ENCODE results near the gene RAB4A.

The RAB4A gene

DNA sequence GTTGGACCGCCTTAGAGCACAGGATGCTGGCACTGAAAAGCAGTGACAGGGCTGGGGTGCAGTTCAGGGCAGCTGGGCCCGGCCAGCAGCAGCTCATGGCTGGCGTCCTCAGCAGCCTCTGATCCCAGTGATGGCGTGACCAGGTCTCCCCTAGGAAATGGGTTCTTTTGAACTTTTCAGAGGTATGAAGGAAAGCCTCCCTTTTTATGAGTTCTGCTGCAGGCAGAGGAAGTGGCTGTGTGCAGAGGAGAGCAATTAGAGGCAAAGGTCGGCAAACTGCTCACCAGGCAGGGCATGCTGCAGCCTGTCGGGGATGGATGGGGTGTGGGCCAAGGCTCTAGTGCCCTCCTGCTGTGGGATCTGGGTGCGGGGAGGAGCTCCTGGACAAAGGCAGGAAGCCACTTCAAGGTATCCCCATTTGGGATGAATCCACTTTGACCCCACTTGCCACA lies 45.6 kb upstream of the RAB4A start (continued):
- TF ChIP-seq ZNF747 (tag by site-specific recombination; IDR thresholded peaks at IDR 0.05) = no peak
- TF ChIP-seq TRIM28 (IDR thresholded peaks at IDR 0.05; ENCODE audit: borderline replicate concordance, low read length) = 0 out of 2 replicates have a peak, but pooled peaks have one; percentile 75
- peak; percentile 87 for TF ChIP-seq IKZF3 (tag by site-specific recombination; IDR thresholded peaks at IDR 0.05)
- TF ChIP-seq ZNF211 (tag by site-specific recombination; IDR thresholded peaks at IDR 0.05; ENCODE audit: low read depth) = no peak
- TF ChIP-seq, protein P1, sequence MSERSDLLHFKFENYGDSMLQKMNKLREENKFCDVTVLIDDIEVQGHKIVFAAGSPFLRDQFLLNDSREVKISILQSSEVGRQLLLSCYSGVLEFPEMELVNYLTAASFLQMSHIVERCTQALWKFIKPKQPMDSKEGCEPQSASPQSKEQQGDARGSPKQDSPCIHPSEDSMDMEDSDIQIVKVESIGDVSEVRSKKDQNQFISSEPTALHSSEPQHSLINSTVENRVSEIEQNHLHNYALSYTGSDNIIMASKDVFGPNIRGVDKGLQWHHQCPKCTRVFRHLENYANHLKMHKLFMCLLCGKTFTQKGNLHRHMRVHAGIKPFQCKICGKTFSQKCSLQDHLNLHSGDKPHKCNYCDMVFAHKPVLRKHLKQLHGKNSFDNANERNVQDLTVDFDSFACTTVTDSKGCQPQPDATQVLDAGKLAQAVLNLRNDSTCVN (tag by site-specific recombination; optimal IDR thresholded peaks at IDR 0.05) = peak; percentile 25
- no peak for TF ChIP-seq KLF9 (tag by site-specific recombination; IDR thresholded peaks at IDR 0.05; ENCODE audit: low read depth)

- Histone ChIP-seq H3K4me3 (ENCODE audit: low read depth, low read length) (no peak overlapping the region), H3K27ac (ENCODE audit: extremely low read depth, low read depth, low read length) (peak overlapping the region; percentile 19; the same call in 1 of the 2 replicates), H3K4me1 (ENCODE audit: control insufficient read depth, insufficient read depth, low read length) (peaks cover 66% of the 10 kb centered on the region), H3K9me3 (ENCODE audit: control insufficient read depth, insufficient read depth, low read depth, low read length) (no peaks in the 10 kb centered on the region), H3K36me3 (ENCODE audit: control insufficient read depth in 2 of 2, insufficient read depth in 1 of 2, low read length in 2 of 2) (no peaks in the 10 kb centered on the region)
- TF ChIP-seq ZNF132 (tag by site-specific recombination; IDR thresholded peaks at IDR 0.05; ENCODE audit: borderline replicate concordance) = no peak
- TF ChIP-seq HOXC10 (CRISPR knock-in tag; IDR thresholded peaks at IDR 0.05) = no peak
- TF ChIP-seq ZNF239 (tag by site-specific recombination; IDR thresholded peaks at IDR 0.05) = no peak
- TF ChIP-seq ZBTB48 (tag by site-specific recombination; IDR thresholded peaks at IDR 0.05) = no peak
- no peak for TF ChIP-seq FEZF1 (tag by site-specific recombination; IDR thresholded peaks at IDR 0.05)
- TF ChIP-seq EGR2 (tag by site-specific recombination; IDR thresholded peaks at IDR 0.05; ENCODE audit: low read depth) = no peak
- TF ChIP-seq, protein P2, sequence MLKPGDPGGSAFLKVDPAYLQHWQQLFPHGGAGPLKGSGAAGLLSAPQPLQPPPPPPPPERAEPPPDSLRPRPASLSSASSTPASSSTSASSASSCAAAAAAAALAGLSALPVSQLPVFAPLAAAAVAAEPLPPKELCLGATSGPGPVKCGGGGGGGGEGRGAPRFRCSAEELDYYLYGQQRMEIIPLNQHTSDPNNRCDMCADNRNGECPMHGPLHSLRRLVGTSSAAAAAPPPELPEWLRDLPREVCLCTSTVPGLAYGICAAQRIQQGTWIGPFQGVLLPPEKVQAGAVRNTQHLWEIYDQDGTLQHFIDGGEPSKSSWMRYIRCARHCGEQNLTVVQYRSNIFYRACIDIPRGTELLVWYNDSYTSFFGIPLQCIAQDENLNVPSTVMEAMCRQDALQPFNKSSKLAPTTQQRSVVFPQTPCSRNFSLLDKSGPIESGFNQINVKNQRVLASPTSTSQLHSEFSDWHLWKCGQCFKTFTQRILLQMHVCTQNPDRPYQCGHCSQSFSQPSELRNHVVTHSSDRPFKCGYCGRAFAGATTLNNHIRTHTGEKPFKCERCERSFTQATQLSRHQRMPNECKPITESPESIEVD (tag by site-specific recombination; IDR thresholded peaks at IDR 0.05) = no peak
- TF ChIP-seq ZNF555 (tag by site-specific recombination; conservative IDR thresholded peaks at IDR 0.05) = no peak
- no peak for TF ChIP-seq KLF10 (tag by site-specific recombination; IDR thresholded peaks at IDR 0.05)
- no peak for TF ChIP-seq WT1 (tag by site-specific recombination; IDR thresholded peaks at IDR 0.05)
- no peak for TF ChIP-seq ZNF140 (tag by site-specific recombination; IDR thresholded peaks at IDR 0.05)
- TF ChIP-seq ZNF561 (tag by site-specific recombination; IDR thresholded peaks at IDR 0.05; ENCODE audit: borderline replicate concordance) = no peak
- TF ChIP-seq ZBTB20 (tag by site-specific recombination; IDR thresholded peaks at IDR 0.05) = no peak
- no peak for TF ChIP-seq ZNF449 (tag by site-specific recombination; IDR thresholded peaks at IDR 0.05)
- no peak for TF ChIP-seq ZNF121 (tag by site-specific recombination; IDR thresholded peaks at IDR 0.05)
- TF ChIP-seq RBAK (tag by site-specific recombination; IDR thresholded peaks at IDR 0.05) = no peak
- TF ChIP-seq ZNF114 (tag by site-specific recombination; IDR thresholded peaks at IDR 0.05) = no peak
- no peak for TF ChIP-seq SP2 (tag by site-specific recombination; IDR thresholded peaks at IDR 0.05)
- TF ChIP-seq ZNF16 (tag by site-specific recombination; IDR thresholded peaks at IDR 0.05; ENCODE audit: low read depth) = no peak
- TF ChIP-seq ZNF473 (tag by site-specific recombination; IDR thresholded peaks at IDR 0.05) = no peak
- CTCF ChIA-PET = interaction anchor here (0.5 to 8.7 kb wide), 74 partner anchors 8 to 1843 kb away, joined by 3 to 115 read pairs (median 5); partner anchors contain the start of gene RHOU
- POLR2A ChIA-PET = interaction anchor here (1.3 to 1.6 kb wide), 2 partner anchors 388 to 491 kb away, joined by 5 read pairs; no protein-coding TSS in a partner anchor
Observed at GRCh38 chr1:229226796-229227195, 44.1 kb upstream of the RAB4A start.

All from HEK293 (cell line).